H1 (cell line): ENCODE measurements around the gene GIT1. TPM values are rescaled to one million over a fixed set of nuclear protein-coding genes. Genes with fewer than 3 reads are reported as not detected.

Experiments
- CTCF ChIA-PET: fragments of 300-600 bp; sonication (Branson Sonifier 250); formaldehyde crosslinking; loops from one replicate; lab custom pipeline; 2021; ENCODE audit not compliant: partially characterized antibody; lab: Charles Lee
- POLR2A ChIA-PET: fragments of 300-600 bp; sonication (Branson Sonifier 250); formaldehyde crosslinking; loops from one replicate; lab custom pipeline; 2021; ENCODE audit warnings: inconsistent platforms; ENCODE audit not compliant: partially characterized antibody; lab: Charles Lee
- DNase-seq, 2 experiments: peaks; one replicate each; pipeline versions ENCODE4 v3.0.0 to v3.0.0-alpha.2; 2010 to 2022; ENCODE audit warnings: low spot score in 2 of 2, low read depth in 1 of 2, mixed read lengths in 1 of 2
- FAIRE-seq: peaks from 2 replicates; lab custom pipeline; 2011; peaks lifted over from hg19 to GRCh38; lab: Jason Lieb, UNC
- H2AFZ ChIP-seq: 2 replicates; pipeline ENCODE4 v1.8.1; 2012; ENCODE audit warnings: low read length, inconsistent platforms
- H2AK5ac ChIP-seq: 2 replicates; pipeline ENCODE4 v1.6.1; 2013; ENCODE audit warnings: low read depth, low read length
- H2BK120ac ChIP-seq: replicated peaks from 2 replicates; pipeline ENCODE3; 2013; ENCODE audit warnings: low read depth, low read length, inconsistent platforms
- H2BK12ac ChIP-seq: 2 replicates; pipeline ENCODE4 v1.6.1; 2013; ENCODE audit warnings: low read depth, low read length
- H2BK15ac ChIP-seq: 2 replicates; pipeline ENCODE4 v1.6.1; 2013; ENCODE audit warnings: low read length
- H2BK20ac ChIP-seq: 2 replicates; pipeline ENCODE4 v1.6.1; 2013; ENCODE audit warnings: low read length
- H2BK5ac ChIP-seq: 2 replicates; pipeline ENCODE4 v1.6.1; 2013; ENCODE audit warnings: low read depth, low read length
- H3K14ac ChIP-seq: 2 replicates; pipeline ENCODE4 v1.6.1; 2013; ENCODE audit warnings: inconsistent platforms; ENCODE audit not compliant: insufficient read length
- H3K18ac ChIP-seq: 2 replicates; pipeline ENCODE4 v1.6.1; 2013; ENCODE audit warnings: low read length; ENCODE audit errors: extremely low read depth
- H3K23ac ChIP-seq: 2 replicates; pipeline ENCODE4 v1.6.1; 2013; ENCODE audit warnings: inconsistent platforms; ENCODE audit not compliant: insufficient read length
- H3K23me2 ChIP-seq: 2 replicates; pipeline ENCODE4 v1.6.1; 2013; ENCODE audit warnings: low read depth, low read length
- H3K27ac ChIP-seq: 2 replicates; pipeline ENCODE4 v1.6.1; 2011; ENCODE audit warnings: low read depth, low read length, inconsistent platforms
- H3K27me3 ChIP-seq, 4 experiments: replicated peaks in 1 of 4; 1 replicate in 1 of 4; 2 replicates in 3 of 4; pipeline versions ENCODE4 v1.6.1 to v1.8.1; 2011 to 2013; ENCODE audit warnings: low read length in 3 of 4, mild to moderate bottlenecking in 3 of 4, inconsistent platforms in 2 of 4, mixed read lengths in 2 of 4, moderate library complexity in 1 of 4; ENCODE audit not compliant: control insufficient read depth in 3 of 4, insufficient read depth in 3 of 4; ENCODE audit errors: extremely low read depth in 1 of 4
- H3K36me3 ChIP-seq, 4 experiments: 2 replicates each; pipeline versions ENCODE4 v1.6.1 to v1.8.1; 2011 to 2013; ENCODE audit warnings: mild to moderate bottlenecking in 4 of 4, low read length in 3 of 4, moderate library complexity in 2 of 4, control low read depth in 1 of 4, inconsistent platforms in 1 of 4; ENCODE audit not compliant: insufficient read depth in 4 of 4, control insufficient read depth in 2 of 4
- H3K4ac ChIP-seq: replicated peaks from 2 replicates; pipeline ENCODE3; 2013; ENCODE audit warnings: low read length, low read depth, mixed read lengths, inconsistent platforms; ENCODE audit not compliant: insufficient read length
- H3K4me1 ChIP-seq, 4 experiments: replicated peaks in 1 of 4; 1 replicate in 1 of 4; 2 replicates in 3 of 4; pipeline versions ENCODE4 v1.6.1 to v1.8.1; 2011 to 2013; ENCODE audit warnings: low read length in 3 of 4, inconsistent platforms in 2 of 4, mixed read lengths in 1 of 4; ENCODE audit not compliant: insufficient read depth in 4 of 4, control insufficient read depth in 3 of 4
- H3K4me2 ChIP-seq, 2 experiments: 2 replicates each; pipeline versions ENCODE4 v1.6.1 to v1.8.1; 2011 to 2013; ENCODE audit warnings: low read depth in 2 of 2, low read length in 2 of 2, control low read depth in 1 of 2, inconsistent platforms in 1 of 2, mild to moderate bottlenecking in 1 of 2; ENCODE audit not compliant: insufficient read depth in 1 of 2
- H3K4me3 ChIP-seq, 4 experiments: fragments of 200-600, 300-600 bp in 1 of 4; sonication (generic), shearing (Covaris generic), sonication (Bioruptor Twin) in 1 of 4; 2 replicates each; pipeline versions ENCODE4 v1.5.1 to v1.8.1; 2011 to 2016; ENCODE audit warnings: low read length in 4 of 4, low read depth in 3 of 4, control low read depth in 2 of 4, inconsistent platforms in 2 of 4, mild to moderate bottlenecking in 2 of 4, mixed read lengths in 1 of 4, moderate library complexity in 1 of 4; ENCODE audit not compliant: insufficient read depth in 2 of 4; ENCODE audit errors: extremely low read depth in 1 of 4
- H3K56ac ChIP-seq: replicated peaks from 2 replicates; pipeline ENCODE3; 2013; ENCODE audit warnings: low read depth, mild to moderate bottlenecking, mixed read lengths, low read length, inconsistent platforms; ENCODE audit not compliant: insufficient read length
- H3K79me1 ChIP-seq: 2 replicates; pipeline ENCODE4 v1.6.1; 2013; ENCODE audit warnings: low read depth, low read length, control low read depth
- H3K79me2 ChIP-seq, 2 experiments: 2 replicates each; pipeline versions ENCODE4 v1.6.1 to v1.8.1; 2012 to 2013; ENCODE audit warnings: low read length in 2 of 2, mild to moderate bottlenecking in 2 of 2, inconsistent platforms in 1 of 2; ENCODE audit not compliant: insufficient read depth in 2 of 2, control insufficient read depth in 1 of 2
- H3K9ac ChIP-seq, 4 experiments: replicated peaks in 1 of 4; 1 replicate in 1 of 4; 2 replicates in 3 of 4; pipeline versions ENCODE4 v1.6.1 to v1.8.1; 2011 to 2013; ENCODE audit warnings: low read depth in 3 of 4, low read length in 3 of 4, control low read depth in 2 of 4, mild to moderate bottlenecking in 2 of 4, moderate library complexity in 2 of 4, inconsistent platforms in 1 of 4; ENCODE audit errors: extremely low read depth in 1 of 4
- H3K9me3 ChIP-seq, 2 experiments: 2 replicates each; pipeline versions ENCODE4 v1.6.1 to v1.8.1; 2012 to 2013; ENCODE audit warnings: mild to moderate bottlenecking in 2 of 2, moderate library complexity in 2 of 2, control low read depth in 1 of 2, inconsistent platforms in 1 of 2, low read depth in 1 of 2, low read length in 1 of 2, mixed read lengths in 1 of 2; ENCODE audit not compliant: insufficient read depth in 2 of 2
- H4K20me1 ChIP-seq, 2 experiments: replicated peaks in 1 of 2; 2 replicates each; pipeline versions ENCODE3 to v1.8.1; 2011 to 2013; ENCODE audit warnings: inconsistent platforms in 2 of 2, low read length in 2 of 2, mild to moderate bottlenecking in 1 of 2; ENCODE audit not compliant: insufficient read depth in 2 of 2, control insufficient read depth in 1 of 2
- H4K5ac ChIP-seq: 2 replicates; pipeline ENCODE4 v1.6.1; 2013; ENCODE audit warnings: low read length, low read depth, mixed read lengths, inconsistent platforms; ENCODE audit not compliant: insufficient read length
- H4K8ac ChIP-seq: 2 replicates; pipeline ENCODE4 v1.8.0; 2013; ENCODE audit warnings: mild to moderate bottlenecking, moderate library complexity, low read length, inconsistent platforms; ENCODE audit not compliant: insufficient read depth; ENCODE audit errors: extremely low read depth
- H4K91ac ChIP-seq: replicated peaks from 2 replicates; pipeline ENCODE3; 2013; ENCODE audit warnings: low read length, mixed read lengths, inconsistent platforms; ENCODE audit not compliant: insufficient read length
- EP300 ChIP-seq, 2 experiments: IDR thresholded peaks; 1 replicate in 1 of 2; 2 replicates in 1 of 2; pipeline ENCODE4 v1.6.1; 2011 to 2012; ENCODE audit warnings: low read depth in 2 of 2, low read length in 2 of 2, mild to moderate bottlenecking in 2 of 2, borderline replicate concordance in 1 of 2, inconsistent platforms in 1 of 2, moderate library complexity in 1 of 2
- WGBS, 2 experiments: shearing (Covaris generic) in 1 of 2; methylation state at CpG; one replicate each; pipeline versions ENCODE4 v1.1.6 to v1.1.7; 2013 to 2015; ENCODE audit warnings: low lambda C conversion rate in 2 of 2, mixed read lengths in 2 of 2, inconsistent platforms in 1 of 2, low coverage in 1 of 2, missing lambda C conversion rate in 1 of 2; ENCODE audit not compliant: insufficient replicate concordance in 2 of 2, insufficient coverage in 1 of 2, insufficient read length in 1 of 2; ENCODE audit errors: extremely low coverage in 1 of 2, missing lambda C conversion rate in 1 of 2; 5-methylcytosine and 5-hydroxymethylcytosine counted together
- polyA plus RNA-seq, 7 experiments: library from polyadenylated mRNA; depleted of rRNA in 3 of 7; stranded (reverse) in 5 of 7; unstranded in 2 of 7; fragments of >200 nt in 5 of 7; fragments of 200-250 nt in 2 of 7; gene quantifications; 1 replicate in 5 of 7; 2 replicates in 1 of 7; 4 replicates in 1 of 7; pipeline versions ENCODE4 v1.2.1 to v1.2.3, GENCODE V29; 2011 to 2013; ENCODE audit warnings: missing spikeins in 2 of 7, mixed read lengths in 2 of 7
- total RNA-seq: library from RNA; stranded (reverse); fragmentation: NEBNext Ultra II Directional; extraction: Animal tissue kit (Norgen Biotek cat#: 25700); gene quantifications from 2 replicates; pipeline ENCODE4 v1.2.1, GENCODE V29; 2021

The GIT1 gene
- total and polyA plus RNA-seq, 2 of the 8 experiments (the other 6 are each of a cell fraction or from before 2014, with no cell fraction given): 62.4 to 63.0 TPM

DNA sequence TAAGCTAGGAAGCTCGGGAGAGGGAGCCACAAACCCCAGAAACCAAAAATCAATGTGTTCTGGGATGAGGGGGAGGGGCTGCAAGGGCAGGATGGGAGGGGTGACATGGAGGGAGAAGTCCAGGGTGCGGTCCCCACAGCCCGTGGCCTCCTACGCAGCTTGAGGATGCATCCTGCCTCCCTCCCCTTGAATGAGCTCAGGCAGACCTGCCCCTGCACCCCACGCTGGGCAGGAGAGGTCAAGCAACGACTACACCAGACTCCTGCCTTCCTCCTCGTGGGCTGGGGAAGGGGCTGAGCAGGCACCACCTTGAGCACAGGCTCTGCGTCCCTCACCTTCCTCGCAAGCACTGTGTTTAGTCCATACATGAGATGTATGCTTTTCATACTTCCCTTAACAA lies 7.4 kb upstream of the GIT1 start:
- FAIRE-seq: peak; percentile 45

More for the DNA sequence above, 7.4 kb upstream of the GIT1 start:
- CTCF ChIA-PET: interaction anchor here (0.6 to 8.1 kb wide), 11 partner anchors 12 to 334 kb away, joined by 3 to 74 read pairs (median 4); no protein-coding TSS in a partner anchor
- peaks cover 10 to 48% (median 32%) of the 10 kb centered on the region in 4 experiments for H3K4me1 ChIP-seq
- no peaks in the 10 kb centered on the region for H3K36me3 ChIP-seq
- DNase-seq: peak in 1 of 2 experiments; percentile 61
- peak overlapping the region; percentile 91 for H3K4ac ChIP-seq
- H2BK20ac ChIP-seq: peak overlapping the region; percentile 88
- peak overlapping the region; percentile 85 for H2AK5ac ChIP-seq
- peaks cover 9% of the 10 kb centered on the region for H3K79me1 ChIP-seq
- H3K4me3 ChIP-seq: peak overlapping the region in 1 of 4 experiments; percentile 20; a peak in 1 of 8 replicates
- peak overlapping the region; percentile 93 for H2BK5ac ChIP-seq
- peaks cover 0 to 20% of the 10 kb centered on the region in 2 experiments for H4K20me1 ChIP-seq
- H3K23ac ChIP-seq: peak overlapping the region; percentile 72
- peaks cover 15% of the 10 kb centered on the region for H3K23me2 ChIP-seq
- H4K5ac ChIP-seq: peak overlapping the region; percentile 48
- no peak for TF ChIP-seq EP300 (IDR thresholded peaks at IDR 0.05; ENCODE audit: borderline replicate concordance in 1 of 2, low read depth in 2 of 2, low read length in 2 of 2)
- TF ChIP-seq, all 59 proteins: peak for 0
- Histone ChIP-seq H2BK15ac (peak overlapping the region; percentile 98), H3K9ac (no peak overlapping the region; a peak in 1 of 7 replicates), H2BK120ac (peak overlapping the region; percentile 34), H3K9me3 (no peaks in the 10 kb centered on the region), H2BK12ac (peak overlapping the region; percentile 98; the same call in 1 of the 2 replicates), H4K91ac (peak overlapping the region; percentile 93), H3K27me3 (no peaks in the 10 kb centered on the region), H3K14ac (peak overlapping the region; percentile 0), H3K56ac (no peak overlapping the region), H3K79me2 (peaks cover 0 to 45% of the 10 kb centered on the region in 2 experiments; a peak in 2 of 4 replicates), H2AFZ (no peak overlapping the region), H3K18ac (peak overlapping the region; percentile 97), H3K4me2 (peak overlapping the region; percentile 57 to 75), H3K27ac (no peak overlapping the region), H4K8ac (no peak overlapping the region)
- POLR2A ChIA-PET: interaction anchor here (0.6 to 1.3 kb wide), 5 partner anchors 8 to 121 kb away, joined by 3 read pairs; partner anchors contain the start of gene GIT1
- WGBS, 2 experiments: 57% methylated on average over 6 of the region's 9 CpGs; no CpG with 5 or more reads in 1 of the 2 experiments
